NCI-H1436 treated with DMSO at 0.1 percent for 48 hours (cell line): ENCODE results near the gene RGS19.
A peak's percentile ranks its signal among the peaks of the same experiment; 100 is the strongest.

Source experiments
- DNase-seq: peaks from one replicate; lab custom pipeline; 2025; lab: John Stamatoyannopoulos, UW

RGS19 gene

GRCh38 chr20:64063389-64064144 is 15.8 kb downstream of the RGS19 start:
- no peak for DNase-seq

GRCh38 chr20:64062596-64063388 is 16.5 kb downstream of the RGS19 start, which contains the start of gene TCEA2:
Gene TCEA2 (plus strand): TSS chr20:64063198. CDS start chr20:64063313, 115 bp downstream.
- DNase-seq: peak; percentile 60

- DNase-seq: no peak
These were observed 17.1 kb downstream of the RGS19 start for GRCh38 chr20:64062276-64062595.

- DNase-seq: no peak
These were observed 20.8 kb downstream of the RGS19 start for GRCh38 chr20:64058536-64058935.

GRCh38 chr20:64057628-64058498 is 21.5 kb downstream of the RGS19 start:
- no peak for DNase-seq

GRCh38 chr20:64056889-64057627 is 22.3 kb downstream of the RGS19 start:
- DNase-seq: no peak

GRCh38 chr20:64056639-64056888 is 22.8 kb downstream of the RGS19 start:
- no peak for DNase-seq

- no peak for DNase-seq
These were observed 23.3 kb downstream of the RGS19 start for GRCh38 chr20:64055893-64056638.

GRCh38 chr20:64055396-64055892 is 23.9 kb downstream of the RGS19 start:
- no peak for DNase-seq

- DNase-seq: no peak
These were observed 25.3 kb downstream of the RGS19 start for GRCh38 chr20:64053841-64054661.

GRCh38 chr20:64052987-64053840 is 26.1 kb downstream of the RGS19 start:
- no peak for DNase-seq

GRCh38 chr20:64052326-64052722 is 27.0 kb downstream of the RGS19 start:
- DNase-seq: no peak

- no peak for DNase-seq
These were observed 27.6 kb downstream of the RGS19 start for GRCh38 chr20:64051561-64052325.

GRCh38 chr20:64051033-64051452 is 28.3 kb downstream of the RGS19 start:
- DNase-seq: no peak

GRCh38 chr20:64050261-64051032 is 28.9 kb downstream of the RGS19 start:
- no peak for DNase-seq

- no peak for DNase-seq
These were observed 29.4 kb downstream of the RGS19 start for GRCh38 chr20:64049878-64050260.

- DNase-seq: no peak
These were observed 30.0 kb downstream of the RGS19 start, which contains the start of gene SOX18 for GRCh38 chr20:64049060-64049877. Gene SOX18 (minus strand): TSS chr20:64049639. CDS start chr20:64049516, 123 bp downstream.
